Globus pallidus (tissue), 1 donor: ENCODE results near the gene BICD1.
"Not testable (repeated sequence)": the region's sequence is repeated elsewhere in the genome, so short reads cannot be mapped to it uniquely, and the experiment has no call there.

Source experiments
- DNase-seq: peaks from one replicate; pipeline ENCODE4 v3.0.0-alpha.2; 2015; ENCODE audit warnings: low spot score

Gene BICD1

DNA sequence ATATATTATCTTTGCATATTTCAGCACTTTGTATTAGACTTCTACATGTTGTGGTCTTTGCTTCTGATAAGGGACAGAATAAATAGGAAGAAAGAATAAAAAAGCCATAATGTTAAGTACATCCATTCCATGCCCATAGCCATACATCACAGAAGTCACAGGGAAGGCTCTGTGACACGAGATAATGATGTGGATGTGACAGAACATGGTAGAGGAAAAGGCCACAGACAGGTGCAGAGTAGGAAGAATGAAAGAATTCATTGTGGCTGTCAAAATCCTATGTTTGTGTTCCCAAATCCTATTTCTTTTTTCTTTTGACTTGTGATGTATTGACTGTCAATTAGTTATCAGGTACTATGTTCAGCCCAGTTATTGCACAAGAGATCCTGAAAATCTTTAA lies 38.4 kb downstream of the BICD1 start:
- no peak for DNase-seq

- no peak for DNase-seq
Observed at GRCh38 chr12:32146074-32146873, 39.6 kb downstream of the BICD1 start.

DNA sequence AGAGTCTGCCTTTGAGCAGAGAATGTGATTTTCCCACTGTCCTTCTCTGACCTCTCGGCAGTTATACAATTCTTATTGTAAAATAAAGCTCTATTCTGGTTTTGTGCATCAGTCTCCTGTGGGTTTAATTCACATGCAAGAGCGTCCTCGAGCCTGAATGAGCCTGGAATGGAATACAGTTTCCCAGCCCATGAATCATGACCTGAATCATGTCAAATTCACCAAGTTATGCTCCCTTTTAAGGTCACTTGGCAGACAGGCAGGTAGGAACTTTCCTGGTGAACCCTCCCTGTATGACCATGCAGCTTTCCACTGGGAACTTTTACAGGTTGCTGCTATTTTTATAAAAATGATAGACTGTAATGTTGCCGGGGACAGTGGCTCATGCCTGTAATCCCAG lies 41.7 kb downstream of the BICD1 start:
- no peak for DNase-seq

GRCh38 chr12:32149489-32149888 lies 42.8 kb downstream of the BICD1 start:
- no peak for DNase-seq

DNA sequence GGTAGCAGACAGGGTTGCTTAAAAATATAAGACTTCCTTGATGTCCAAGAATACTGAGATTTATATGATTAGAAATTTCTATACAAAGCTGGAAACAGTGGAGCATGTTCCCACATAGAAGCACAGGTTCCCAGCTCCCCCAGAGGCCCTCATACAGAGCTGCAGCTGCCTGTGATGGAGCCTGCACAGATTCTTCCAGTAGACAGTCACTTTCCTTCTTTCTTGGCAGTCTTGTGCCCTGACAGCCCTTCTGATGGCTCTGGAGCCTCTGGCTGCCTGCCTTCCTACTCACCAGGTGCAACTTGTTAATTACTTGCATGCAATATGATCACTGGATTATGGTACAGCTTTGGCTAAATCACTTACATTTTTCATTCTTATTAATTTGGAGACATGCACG lies 44.4 kb downstream of the BICD1 start:
- no peak for DNase-seq

- no peak for DNase-seq
Observed at GRCh38 chr12:32151552-32151951, 44.9 kb downstream of the BICD1 start.

DNA sequence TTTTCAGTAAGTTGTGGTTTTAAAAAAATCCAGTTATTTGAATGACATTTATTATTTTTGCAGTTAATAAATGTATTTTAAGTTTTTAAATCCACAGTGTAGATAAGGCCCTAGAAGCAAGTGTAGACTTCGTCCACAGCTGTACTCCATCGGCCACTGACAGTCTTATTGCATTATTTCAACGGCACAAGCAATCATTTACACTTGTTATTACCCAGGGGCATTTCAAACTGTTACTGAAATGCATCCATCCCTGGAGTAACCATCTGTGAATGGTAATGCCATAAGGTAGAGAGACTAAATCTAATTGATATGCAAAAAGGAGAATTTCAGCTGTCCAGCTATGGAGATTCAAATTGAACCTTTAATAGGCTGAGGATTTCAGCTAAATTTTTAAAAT lies 48.4 kb downstream of the BICD1 start:
- DNase-seq, result no peak

DNA sequence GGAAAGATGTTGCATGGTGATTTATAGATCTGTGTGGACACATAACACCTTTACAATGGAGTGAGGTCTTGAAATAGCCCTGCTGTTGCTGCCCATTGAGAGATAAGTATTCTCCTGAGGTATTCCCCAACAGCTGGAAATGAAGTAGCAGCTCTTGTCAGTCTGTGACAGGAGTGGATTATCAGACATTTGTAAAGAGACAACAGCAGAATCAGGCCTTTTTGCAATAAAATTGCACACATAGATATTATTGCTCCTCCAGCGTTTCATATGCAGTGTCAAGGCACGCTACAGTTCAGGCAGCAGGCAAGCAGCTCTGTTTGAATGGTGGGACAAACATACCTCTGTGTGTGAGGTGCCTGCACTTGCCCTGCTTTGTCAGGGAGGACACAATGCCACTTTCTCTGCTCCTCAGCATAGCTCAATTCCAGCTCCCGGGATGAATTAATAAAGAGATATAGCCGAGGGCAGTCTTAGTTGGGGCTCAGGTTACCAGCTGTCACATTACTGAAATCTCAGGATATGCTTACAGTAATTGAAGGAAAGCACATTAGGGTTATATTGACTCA lies 49.4 kb downstream of the BICD1 start:
- DNase-seq, result no peak

GRCh38 chr12:32158525-32158924 lies 51.9 kb downstream of the BICD1 start:
- DNase-seq, result no peak

GRCh38 chr12:32159381-32159780 lies 52.7 kb downstream of the BICD1 start:
- DNase-seq, result no peak

GRCh38 chr12:32159925-32160324 lies 53.3 kb downstream of the BICD1 start:
- no peak for DNase-seq

DNA sequence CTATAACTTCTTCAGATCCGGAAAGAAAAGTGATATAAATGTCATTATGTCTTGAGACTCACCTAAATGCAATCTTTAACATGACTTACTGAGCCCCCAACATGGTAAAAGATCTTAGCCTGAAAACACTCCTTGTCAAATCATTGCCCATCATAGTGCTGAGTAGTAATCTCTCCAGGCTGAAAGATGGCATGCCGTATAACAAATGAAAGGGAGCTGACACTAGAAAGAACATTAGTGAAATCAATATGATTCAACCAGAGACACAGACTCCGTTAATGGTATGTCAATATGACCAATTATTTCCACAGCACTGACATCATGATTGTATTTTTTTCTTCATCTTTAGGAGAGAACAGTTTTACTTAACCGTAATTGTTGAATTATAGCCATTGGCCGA lies 54.4 kb downstream of the BICD1 start:
- DNase-seq, result no peak

GRCh38 chr12:32163596-32163995 lies 56.9 kb downstream of the BICD1 start:
- no peak for DNase-seq

DNA sequence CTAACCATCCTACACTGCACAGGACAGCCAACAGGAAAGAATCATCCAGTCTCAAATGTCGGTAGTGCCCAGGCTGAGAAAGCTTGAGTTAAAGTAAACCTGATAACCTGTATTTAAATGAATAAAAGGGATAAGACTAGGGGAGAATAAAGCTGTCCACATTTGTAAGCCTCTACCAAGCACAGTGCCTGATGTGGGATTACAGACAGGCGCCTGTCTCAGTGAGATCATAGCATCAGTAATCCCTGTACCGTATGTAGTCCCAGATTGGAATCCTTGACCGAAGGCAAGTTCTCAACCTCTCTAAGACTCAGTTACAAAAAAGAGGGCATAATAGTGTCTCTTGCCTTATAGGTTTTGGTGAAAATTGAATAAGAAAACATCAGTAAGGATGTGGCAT lies 59.9 kb downstream of the BICD1 start:
- no peak for DNase-seq

DNA sequence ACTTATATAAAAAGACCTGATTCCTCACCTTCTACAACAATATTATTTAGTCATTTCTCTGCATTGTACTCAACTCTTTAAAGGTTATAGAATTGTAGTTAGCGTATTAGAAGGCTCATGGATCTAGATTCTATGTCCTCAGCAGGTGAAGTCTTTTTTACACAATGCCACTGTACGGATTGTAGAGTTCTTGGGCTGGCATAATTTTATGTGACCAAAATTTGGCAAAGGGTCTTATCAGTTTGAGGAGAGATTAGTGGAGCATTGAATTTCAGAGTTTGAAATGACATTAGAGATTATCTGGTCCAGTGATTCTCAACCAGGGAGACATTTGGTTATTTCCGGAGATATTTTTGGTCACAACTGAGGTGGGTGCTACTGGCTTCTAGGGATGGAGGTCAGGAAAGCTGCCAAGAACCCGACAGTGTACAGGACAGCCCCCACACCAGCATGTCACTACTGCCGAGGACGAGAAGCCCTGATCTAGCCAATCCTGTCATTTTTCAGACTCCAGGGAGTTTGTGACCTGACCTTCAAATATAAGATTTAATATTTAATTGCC lies 63.9 kb downstream of the BICD1 start:
- no peak for DNase-seq

DNA sequence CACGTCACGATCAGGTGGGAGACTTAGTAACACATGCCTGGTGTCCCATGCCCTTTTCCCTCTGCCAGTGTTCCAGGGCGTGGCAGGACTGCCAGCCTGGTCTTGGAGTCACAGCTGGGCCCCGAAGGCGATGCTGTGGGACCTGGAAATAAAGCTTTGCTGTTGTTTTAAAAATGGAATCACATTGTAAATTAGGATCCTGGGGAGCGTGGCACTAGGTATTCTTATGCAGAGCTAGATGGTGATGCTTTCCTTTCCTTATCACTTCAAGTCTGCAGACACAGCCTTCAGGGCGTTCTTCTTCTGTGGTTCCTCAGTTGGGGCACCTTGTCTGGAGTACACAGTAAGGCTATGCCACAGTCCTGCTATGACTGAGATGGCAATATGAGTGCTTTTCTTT lies 64.6 kb downstream of the BICD1 start:
- DNase-seq, result no peak

- DNase-seq, result no peak
Observed at GRCh38 chr12:32176606-32177005, 70.0 kb downstream of the BICD1 start.

GRCh38 chr12:32178341-32179010 lies 71.8 kb downstream of the BICD1 start:
- no peak for DNase-seq

DNA sequence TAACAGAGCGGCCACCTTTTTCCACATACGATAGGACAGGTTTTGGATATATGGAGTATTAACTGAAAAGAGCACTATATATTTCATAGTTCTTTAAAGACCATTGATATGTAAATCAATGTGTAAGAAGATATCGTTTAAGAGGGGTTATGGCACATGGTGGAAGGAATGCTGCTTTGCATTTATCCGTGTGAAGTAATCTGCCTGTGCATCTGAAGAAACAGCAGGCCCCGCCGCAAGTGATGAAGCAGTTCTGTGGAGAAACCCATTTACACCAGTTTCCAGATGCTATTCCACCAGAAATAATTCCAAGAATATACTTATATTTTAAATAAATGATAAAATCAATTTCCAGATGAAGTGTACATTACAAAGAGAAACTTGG lies 72.4 kb downstream of the BICD1 start:
- no peak for DNase-seq

GRCh38 chr12:32181498-32182175 lies 75.0 kb downstream of the BICD1 start:
- DNase-seq, result no peak

DNA sequence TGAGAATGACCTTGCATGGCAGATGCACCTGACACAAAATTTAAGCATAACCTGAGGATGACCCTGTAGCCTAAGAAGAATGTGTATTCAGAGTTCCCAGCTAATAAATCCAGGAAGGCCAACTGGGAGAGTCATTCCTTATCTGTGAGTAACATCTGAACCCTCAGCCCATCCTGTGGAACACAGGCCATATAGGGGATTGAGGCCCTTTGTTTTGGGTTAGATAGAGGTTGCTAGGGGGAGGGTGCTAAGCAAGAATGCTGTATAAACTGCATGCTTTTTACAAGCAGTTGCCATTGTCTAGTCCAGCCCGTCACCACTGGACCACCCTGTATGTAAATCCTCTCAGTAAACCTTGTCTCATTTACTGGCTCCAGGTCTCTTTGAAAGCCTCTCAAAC lies 77.0 kb downstream of the BICD1 start:
- DNase-seq, result no peak

DNA sequence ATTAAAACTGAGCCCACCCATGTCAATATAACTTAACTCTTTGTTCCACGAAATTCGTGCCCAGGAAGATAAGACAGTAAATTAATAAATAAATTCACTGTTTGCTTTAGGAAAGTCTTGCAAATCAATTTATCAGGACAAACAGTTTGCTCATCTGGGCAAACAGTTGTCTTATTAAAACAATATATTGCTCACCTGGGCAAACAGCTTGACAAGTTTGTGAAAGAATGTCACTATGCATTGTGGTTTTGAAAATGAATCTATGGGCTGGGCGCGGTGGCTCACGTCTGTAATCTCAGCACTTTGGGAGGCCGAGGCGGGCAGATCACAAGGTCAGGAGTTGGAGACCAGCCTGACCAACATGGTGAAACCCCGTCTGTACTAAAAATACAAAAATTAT lies 80.5 kb downstream of the BICD1 start:
- not testable (repeated sequence) for DNase-seq

DNA sequence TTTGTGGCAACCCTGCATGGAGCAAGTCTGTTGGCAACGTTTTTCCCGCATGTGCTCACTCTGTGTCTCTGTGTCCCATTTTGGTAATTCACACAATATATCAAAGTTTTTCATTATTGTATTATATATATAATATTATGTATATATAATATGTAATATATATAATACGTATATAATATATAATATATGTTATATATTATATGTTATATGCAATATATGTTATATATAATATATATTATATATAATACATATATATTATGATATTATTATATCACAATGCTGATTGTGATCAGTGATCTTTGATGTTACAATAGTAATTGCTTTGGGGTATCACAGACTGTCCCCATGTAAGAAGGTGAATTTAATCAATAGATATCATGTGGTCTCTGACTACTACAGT lies 84.8 kb downstream of the BICD1 start:
- DNase-seq, result no peak
